OCI-M1 (cell line): ENCODE data around the gene SLC16A14.
"Not testable (repeated sequence)": the region's sequence is repeated elsewhere in the genome, so short reads cannot be mapped to it uniquely, and the experiment has no call there.

ENCODE experiments used
- DNase-seq: peaks from one replicate; lab custom pipeline; 2025; lab: John Stamatoyannopoulos, UW

SLC16A14 gene

GRCh38 chr2:230068651-230069055, at the start of gene SLC16A14:
Gene SLC16A14 (minus strand): TSS chr2:230068924. CDS start chr2:230059352, 9,572 bp downstream.
- peak; percentile 58 for DNase-seq

GRCh38 chr2:230106771-230107170, 38.0 kb upstream of the SLC16A14 start:
- DNase-seq = no peak

- not testable (repeated sequence) for DNase-seq
Observed at GRCh38 chr2:230101967-230102366, 33.2 kb upstream of the SLC16A14 start.

- DNase-seq = no peak
Observed at GRCh38 chr2:230097841-230098240, 29.1 kb upstream of the SLC16A14 start.

- no peak for DNase-seq
Observed at GRCh38 chr2:230097424-230097823, 28.7 kb upstream of the SLC16A14 start.

- no peak for DNase-seq
Observed at GRCh38 chr2:230090967-230091366, 22.2 kb upstream of the SLC16A14 start.

- DNase-seq = no peak
Observed at GRCh38 chr2:230085201-230085600, 16.5 kb upstream of the SLC16A14 start.

- no peak for DNase-seq
Observed at GRCh38 chr2:230077851-230078547, 9.3 kb upstream of the SLC16A14 start.

GRCh38 chr2:230076819-230077218, 8.1 kb upstream of the SLC16A14 start:
- DNase-seq = no peak

GRCh38 chr2:230075988-230076631, 7.4 kb upstream of the SLC16A14 start:
- DNase-seq = no peak

GRCh38 chr2:230071421-230071820, 2.7 kb upstream of the SLC16A14 start:
- DNase-seq = no peak

- DNase-seq = no peak
Observed at GRCh38 chr2:230069402-230069801, 678 bp upstream of the SLC16A14 start.

- DNase-seq = peak; percentile 17
Observed at GRCh38 chr2:230068016-230068650, 591 bp downstream of the SLC16A14 start.

- no peak for DNase-seq
Observed at GRCh38 chr2:230060672-230061293, 7.9 kb downstream of the SLC16A14 start.

GRCh38 chr2:230053753-230054478, 14.8 kb downstream of the SLC16A14 start:
- no peak for DNase-seq

GRCh38 chr2:230052299-230052698, 16.4 kb downstream of the SLC16A14 start:
- DNase-seq = peak; percentile 17

GRCh38 chr2:230050136-230050535, 18.6 kb downstream of the SLC16A14 start:
- no peak for DNase-seq

- DNase-seq = no peak
Observed at GRCh38 chr2:230048010-230048671, 20.6 kb downstream of the SLC16A14 start.

- DNase-seq = no peak
Observed at GRCh38 chr2:230046491-230046890, 22.2 kb downstream of the SLC16A14 start.

GRCh38 chr2:230043461-230043860, 25.3 kb downstream of the SLC16A14 start:
- no peak for DNase-seq

- no peak for DNase-seq
Observed at GRCh38 chr2:230043025-230043424, 25.7 kb downstream of the SLC16A14 start.
